Endodermal cell (in vitro differentiated cells): ENCODE measurements around the gene DGCR8. TPM values are rescaled to one million over a fixed set of nuclear protein-coding genes. Genes with fewer than 3 reads are reported as not detected.

Source experiments
- DNase-seq: peaks from one replicate; pipeline ENCODE4 v3.0.0-alpha.2; 2017
- H3K27ac ChIP-seq: 2 replicates; pipeline ENCODE4 v1.5.1; 2013; ENCODE audit warnings: mild to moderate bottlenecking, low read depth, low read length, moderate library complexity
- H3K27me3 ChIP-seq: 2 replicates; pipeline ENCODE4 v1.6.1; 2013; ENCODE audit warnings: mild to moderate bottlenecking, low read length, moderate library complexity; ENCODE audit not compliant: insufficient read depth, control insufficient read depth, poor library complexity, severe bottlenecking
- H3K36me3 ChIP-seq: 2 replicates; pipeline ENCODE4 v1.7.0; 2013; ENCODE audit warnings: mild to moderate bottlenecking, low read length, moderate library complexity; ENCODE audit not compliant: control insufficient read depth, insufficient read depth
- H3K4me1 ChIP-seq: one replicate; pipeline ENCODE4 v1.7.0; 2013; ENCODE audit warnings: low read length; ENCODE audit not compliant: control insufficient read depth, insufficient read depth
- H3K4me3 ChIP-seq: 2 replicates; pipeline ENCODE4 v1.5.1; 2013; ENCODE audit warnings: mild to moderate bottlenecking, low read length, moderate library complexity
- H3K9ac ChIP-seq: 2 replicates; pipeline ENCODE4 v1.6.1; 2013; ENCODE audit warnings: mild to moderate bottlenecking, low read length, moderate library complexity; ENCODE audit not compliant: poor library complexity, severe bottlenecking; ENCODE audit errors: extremely low read depth
- H3K9me3 ChIP-seq: 2 replicates; pipeline ENCODE4 v1.6.1; 2013; ENCODE audit warnings: mild to moderate bottlenecking, low read length, moderate library complexity; ENCODE audit not compliant: control insufficient read depth
- H3K27ac Mint-ChIP-seq: 2 replicates; pipeline ENCODE4 v1.8.0; 2020; ENCODE audit warnings: mixed read lengths
- H3K27me3 Mint-ChIP-seq: 2 replicates; pipeline ENCODE4 v1.8.0; 2021; ENCODE audit warnings: mild to moderate bottlenecking, mixed read lengths; ENCODE audit not compliant: insufficient read depth
- H3K36me3 Mint-ChIP-seq: 2 replicates; pipeline ENCODE4 v1.8.0; 2020; ENCODE audit warnings: low read depth, mixed read lengths
- H3K4me1 Mint-ChIP-seq: 2 replicates; pipeline ENCODE4 v1.8.0; 2020; ENCODE audit warnings: mixed read lengths
- H3K4me3 Mint-ChIP-seq: 2 replicates; pipeline ENCODE4 v1.8.0; 2020; ENCODE audit warnings: mild to moderate bottlenecking, moderate library complexity, mixed read lengths
- H3K9me3 Mint-ChIP-seq: 2 replicates; pipeline ENCODE4 v1.8.0; 2020; ENCODE audit warnings: mild to moderate bottlenecking, mixed read lengths
- CTCF ChIP-seq: fragments of 200-600 bp; sonication (generic); conservative IDR thresholded peaks from 2 replicates; pipeline ENCODE4 v1.5.0; 2021; ENCODE audit warnings: antibody characterized with exemption, mild to moderate bottlenecking
- WGBS, 2 experiments: methylation state at CpG; one replicate each; pipeline versions ENCODE4 v1.1.5 to v1.1.7; 2013; ENCODE audit warnings: missing lambda C conversion rate in 2 of 2, mixed read lengths in 1 of 2; ENCODE audit not compliant: insufficient coverage in 1 of 2, insufficient read length in 1 of 2; 5-methylcytosine and 5-hydroxymethylcytosine counted together
- total RNA-seq, 2 donors: library from RNA; stranded (reverse); fragmentation: NEBNext Ultra II Directional in 1 of 2; extraction: Animal tissue kit (Norgen Biotek cat#: 25700) in 1 of 2; gene quantifications; 2 replicates in 1 of 2; 3 replicates in 1 of 2; pipeline ENCODE4 v1.2.1, GENCODE V29; 2021

The DGCR8 gene
- total RNA-seq, 2 donors from 2014 or later = 61.3 to 76.1 TPM

- Histone ChIP-seq H3K4me3 (no peak overlapping the region), H3K27me3 (no peaks in the 10 kb centered on the region), H3K27ac (no peak overlapping the region), H3K9ac (no peak overlapping the region), H3K4me1 (no peaks in the 10 kb centered on the region), H3K9me3 (no peaks in the 10 kb centered on the region), H3K36me3 (peaks cover 100% of the 10 kb centered on the region)
- H3K4me1 Mint-ChIP-seq = peaks cover under 1% of the 10 kb centered on the region
- DNase-seq = no peak
- peaks cover 98% of the 10 kb centered on the region for H3K36me3 Mint-ChIP-seq
- WGBS, 2 experiments = 92 to 99% methylated on average over 10 to 11 of the region's 11 CpGs
- H3K9me3 Mint-ChIP-seq = no peaks in the 10 kb centered on the region
- no peak for TF ChIP-seq CTCF
- H3K27ac Mint-ChIP-seq = no peak overlapping the region
- H3K4me3 Mint-ChIP-seq = no peak overlapping the region
- no peaks in the 10 kb centered on the region for H3K27me3 Mint-ChIP-seq
These were observed 10.1 kb downstream of the DGCR8 start for GRCh38 chr22:20089977-20090729.

GRCh38 chr22:20090730-20091240 is 10.7 kb downstream of the DGCR8 start:
- Histone ChIP-seq H3K36me3 (peaks cover 100% of the 10 kb centered on the region), H3K27ac (no peak overlapping the region), H3K9ac (no peak overlapping the region), H3K4me1 (no peaks in the 10 kb centered on the region), H3K4me3 (no peak overlapping the region), H3K9me3 (no peaks in the 10 kb centered on the region), H3K27me3 (no peaks in the 10 kb centered on the region)
- TF ChIP-seq CTCF = no peak
- Mint-ChIP-seq H3K27ac (no peak overlapping the region), H3K27me3 (no peaks in the 10 kb centered on the region), H3K36me3 (peaks cover 98% of the 10 kb centered on the region), H3K4me3 (no peak overlapping the region), H3K9me3 (no peaks in the 10 kb centered on the region), H3K4me1 (no peaks in the 10 kb centered on the region)
- whole genome bisulfite sequencing, 2 experiments = 98 to 100% methylated on average over 6 to 9 of the region's 9 CpGs
- DNase-seq = no peak

GRCh38 chr22:20091690-20092476 is 11.8 kb downstream of the DGCR8 start:
- 95 to 98% methylated on average over 10 to 16 of the region's 16 CpGs for WGBS, 2 experiments
- H3K4me1 ChIP-seq = no peaks in the 10 kb centered on the region
- no peak overlapping the region for H3K9ac ChIP-seq
- H3K4me1 Mint-ChIP-seq = no peaks in the 10 kb centered on the region
- peaks cover 100% of the 10 kb centered on the region for H3K36me3 ChIP-seq
- H3K4me3 ChIP-seq = no peak overlapping the region
- H3K9me3 ChIP-seq = peaks cover 7% of the 10 kb centered on the region
- H3K9me3 Mint-ChIP-seq = no peaks in the 10 kb centered on the region
- TF ChIP-seq CTCF = no peak
- H3K4me3 Mint-ChIP-seq = no peak overlapping the region
- no peaks in the 10 kb centered on the region for H3K27me3 Mint-ChIP-seq
- no peak for DNase-seq
- no peak overlapping the region for H3K27ac Mint-ChIP-seq
- H3K27ac ChIP-seq = no peak overlapping the region
- H3K27me3 ChIP-seq = no peaks in the 10 kb centered on the region
- peaks cover 98% of the 10 kb centered on the region for H3K36me3 Mint-ChIP-seq
